NT2/D1 (cell line): Measurements from ENCODE around the gene ADISSP.

Source experiments
- SUZ12 ChIP-seq: IDR thresholded peaks from 2 replicates; pipeline ENCODE4 v1.6.1; 2011; ENCODE audit not compliant: insufficient read length, insufficient read depth; ENCODE audit errors: extremely low read depth
- YY1 ChIP-seq: IDR thresholded peaks from 2 replicates; pipeline ENCODE4 v1.6.1; 2011; ENCODE audit not compliant: insufficient read length, insufficient read depth

DNA sequence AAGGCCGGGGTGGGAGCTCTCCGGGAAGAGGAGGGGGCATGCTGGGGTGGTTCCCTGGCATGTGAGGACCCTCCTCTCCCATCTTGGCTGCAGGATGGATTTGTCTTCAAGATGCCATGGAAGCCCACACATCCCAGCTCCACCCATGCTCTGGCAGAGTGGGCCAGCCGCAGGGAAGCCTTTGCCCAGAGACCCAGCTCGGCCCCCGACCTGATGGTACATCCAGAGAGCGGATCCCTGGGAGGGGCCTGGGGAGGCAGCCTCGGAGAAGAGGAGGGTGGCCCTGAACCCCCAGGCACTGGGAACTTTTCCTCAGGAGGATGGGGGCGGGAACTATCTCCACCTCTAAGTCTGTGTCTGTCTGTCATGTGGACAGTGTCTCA lies 33.3 kb upstream of the ADISSP start:
- TF ChIP-seq YY1 = no peak
- TF ChIP-seq SUZ12 = no peak
